ENCODE measurements around the gene SNTG2. TPM values are rescaled to one million over a fixed set of nuclear protein-coding genes. Genes with fewer than 3 reads are reported as not detected.
A peak's percentile ranks its signal among the peaks of the same experiment; 100 is the strongest.

Gene SNTG2
- total RNA-seq, 3 donors from 2014 or later (not counting 1 experiment from before 2014, with no cell fraction given), result not detected

DNA sequence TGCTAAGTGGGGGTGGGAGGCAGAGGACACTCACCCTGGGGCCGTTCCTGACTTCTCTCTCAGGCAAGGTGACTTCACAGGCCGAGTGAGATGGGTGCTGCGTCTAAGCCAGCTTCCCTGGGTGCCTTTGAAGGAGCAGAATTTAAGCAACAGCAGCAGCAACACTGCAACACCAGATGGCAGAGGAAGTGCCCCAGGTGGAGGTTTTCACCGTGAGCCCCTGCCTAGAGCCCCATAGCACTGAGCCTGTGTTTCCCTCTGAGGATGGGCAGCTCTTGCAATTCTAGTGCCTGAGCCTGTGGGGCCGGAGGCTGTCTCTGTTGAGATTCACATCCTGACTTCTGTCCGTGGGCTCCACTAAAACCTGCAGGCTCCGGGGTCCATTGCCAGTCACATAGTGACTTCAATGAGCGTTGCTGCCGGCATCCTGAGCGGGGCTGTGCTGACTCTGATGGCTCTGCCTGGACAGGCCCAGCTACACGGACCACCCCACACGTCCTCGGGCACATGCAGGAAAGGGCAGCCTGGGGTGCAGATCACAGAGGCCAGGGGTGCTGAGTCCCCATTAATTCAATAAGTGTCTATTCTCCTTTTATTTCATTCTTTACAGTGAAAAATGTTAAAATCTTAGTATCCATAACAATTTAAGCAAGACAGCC lies 218.8 kb downstream of the SNTG2 start:
- H3K27ac Mint-ChIP-seq, result no peak overlapping the region
- Histone ChIP-seq H3K4me1 (ENCODE audit: control insufficient read depth, insufficient read depth, low read length) (peaks cover 3% of the 10 kb centered on the region), H3K27ac (ENCODE audit: low read length) (no peak overlapping the region), H3K9me3 (ENCODE audit: control insufficient read depth, insufficient read depth, low read length) (peaks cover 9% of the 10 kb centered on the region), H3K27me3 (ENCODE audit: control insufficient read depth, insufficient read depth, low read length) (no peaks in the 10 kb centered on the region), H3K36me3 (ENCODE audit: control insufficient read depth, insufficient read depth, low read length) (no peaks in the 10 kb centered on the region), H3K4me3 (ENCODE audit: low read length) (no peak overlapping the region)
- H3K36me3 Mint-ChIP-seq, result no peaks in the 10 kb centered on the region
- intact Hi-C loops (cut with micrococcal nuclease), result no loop called here
- TF ChIP-seq, protein P1, sequence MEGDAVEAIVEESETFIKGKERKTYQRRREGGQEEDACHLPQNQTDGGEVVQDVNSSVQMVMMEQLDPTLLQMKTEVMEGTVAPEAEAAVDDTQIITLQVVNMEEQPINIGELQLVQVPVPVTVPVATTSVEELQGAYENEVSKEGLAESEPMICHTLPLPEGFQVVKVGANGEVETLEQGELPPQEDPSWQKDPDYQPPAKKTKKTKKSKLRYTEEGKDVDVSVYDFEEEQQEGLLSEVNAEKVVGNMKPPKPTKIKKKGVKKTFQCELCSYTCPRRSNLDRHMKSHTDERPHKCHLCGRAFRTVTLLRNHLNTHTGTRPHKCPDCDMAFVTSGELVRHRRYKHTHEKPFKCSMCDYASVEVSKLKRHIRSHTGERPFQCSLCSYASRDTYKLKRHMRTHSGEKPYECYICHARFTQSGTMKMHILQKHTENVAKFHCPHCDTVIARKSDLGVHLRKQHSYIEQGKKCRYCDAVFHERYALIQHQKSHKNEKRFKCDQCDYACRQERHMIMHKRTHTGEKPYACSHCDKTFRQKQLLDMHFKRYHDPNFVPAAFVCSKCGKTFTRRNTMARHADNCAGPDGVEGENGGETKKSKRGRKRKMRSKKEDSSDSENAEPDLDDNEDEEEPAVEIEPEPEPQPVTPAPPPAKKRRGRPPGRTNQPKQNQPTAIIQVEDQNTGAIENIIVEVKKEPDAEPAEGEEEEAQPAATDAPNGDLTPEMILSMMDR (IDR thresholded peaks at IDR 0.05), result no peak
- ATAC-seq (no peak), DNase-seq (peak in 1 of 2 donors; percentile 11)
- peaks cover 3 to 15% of the 10 kb centered on the region in 2 donors for H3K27me3 Mint-ChIP-seq (ENCODE audit: low read depth in 2 of 2)
- WGBS (ENCODE audit: insufficient coverage), result 84% methylated on average over 13 of the region's 13 CpGs
- peaks cover 6 to 8% of the 10 kb centered on the region in 2 donors for H3K4me1 Mint-ChIP-seq
- H3K9me3 Mint-ChIP-seq, result no peaks in the 10 kb centered on the region
- H3K4me3 Mint-ChIP-seq, result no peak overlapping the region

DNA sequence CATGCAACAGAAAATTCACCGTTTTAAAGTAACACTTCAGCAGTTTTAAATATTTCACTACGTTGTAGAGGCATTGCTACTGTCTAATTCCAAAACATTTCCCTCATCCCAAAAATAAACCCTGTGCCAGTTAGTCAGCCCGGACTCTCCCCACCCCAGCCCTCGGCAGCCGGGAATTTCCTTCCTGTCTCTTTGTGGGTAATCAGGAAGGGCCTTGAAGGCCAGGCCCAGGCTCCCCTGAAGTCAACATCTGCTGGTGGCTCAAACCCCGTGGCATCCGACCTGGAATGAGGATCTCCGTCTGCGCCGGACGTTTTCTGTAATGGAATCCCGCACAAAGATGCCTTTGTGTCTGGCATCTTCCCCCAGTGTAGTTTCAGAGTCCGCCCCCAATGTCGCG lies 219.6 kb downstream of the SNTG2 start:
- H3K9me3 Mint-ChIP-seq, result no peaks in the 10 kb centered on the region
- 90% methylated on average over 15 of the region's 15 CpGs for WGBS (ENCODE audit: insufficient coverage)
- H3K4me3 Mint-ChIP-seq, result no peak overlapping the region
- DNase-seq (no peak), ATAC-seq (no peak)
- intact Hi-C loops (cut with micrococcal nuclease), result no loop called here
- no peaks in the 10 kb centered on the region for H3K36me3 ChIP-seq (ENCODE audit: control insufficient read depth, insufficient read depth, low read length)
- H3K27me3 ChIP-seq (ENCODE audit: control insufficient read depth, insufficient read depth, low read length), result no peaks in the 10 kb centered on the region
- H3K9me3 ChIP-seq (ENCODE audit: control insufficient read depth, insufficient read depth, low read length), result peaks cover 9% of the 10 kb centered on the region
- H3K27me3 Mint-ChIP-seq (ENCODE audit: low read depth in 2 of 2), result peaks cover 8 to 23% of the 10 kb centered on the region in 2 donors
- H3K27ac ChIP-seq (ENCODE audit: low read length), result no peak overlapping the region
- H3K4me1 Mint-ChIP-seq, result peaks cover 0 to 8% of the 10 kb centered on the region in 2 donors
- TF ChIP-seq, protein P1 (IDR thresholded peaks at IDR 0.05), result no peak
- H3K4me1 ChIP-seq (ENCODE audit: control insufficient read depth, insufficient read depth, low read length), result peaks cover 3% of the 10 kb centered on the region
- H3K27ac Mint-ChIP-seq, result no peak overlapping the region
- no peak overlapping the region for H3K4me3 ChIP-seq (ENCODE audit: low read length)
- H3K36me3 Mint-ChIP-seq, result no peaks in the 10 kb centered on the region

DNA sequence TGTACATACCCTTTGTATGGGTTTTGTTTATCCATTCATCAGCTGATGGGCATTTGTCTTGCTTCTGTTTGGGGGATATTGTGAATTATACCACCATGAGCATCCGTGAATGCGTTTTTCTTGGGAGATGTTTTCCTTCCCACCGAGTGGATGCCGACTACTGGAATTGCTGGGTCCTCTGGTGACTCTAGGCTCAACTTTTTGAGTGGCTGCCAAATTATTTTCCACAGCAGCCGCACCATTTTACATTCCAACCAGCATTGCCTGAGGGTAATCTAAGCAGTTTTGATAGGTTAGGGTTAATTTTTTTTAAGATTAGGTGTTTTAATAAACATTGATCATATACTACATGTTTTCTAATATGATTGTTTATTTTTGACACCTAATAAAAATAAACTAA lies 220.1 kb downstream of the SNTG2 start:
- WGBS (ENCODE audit: insufficient coverage), result 91% methylated on average over 4 of the region's 5 CpGs
- Histone ChIP-seq H3K4me1 (ENCODE audit: control insufficient read depth, insufficient read depth, low read length) (peaks cover 3% of the 10 kb centered on the region), H3K36me3 (ENCODE audit: control insufficient read depth, insufficient read depth, low read length) (no peaks in the 10 kb centered on the region), H3K27me3 (ENCODE audit: control insufficient read depth, insufficient read depth, low read length) (no peaks in the 10 kb centered on the region), H3K4me3 (ENCODE audit: low read length) (no peak overlapping the region), H3K9me3 (ENCODE audit: control insufficient read depth, insufficient read depth, low read length) (peaks cover 9% of the 10 kb centered on the region), H3K27ac (ENCODE audit: low read length) (no peak overlapping the region)
- Mint-ChIP-seq H3K4me1 (peaks cover 0 to 8% of the 10 kb centered on the region in 2 donors), H3K9me3 (no peaks in the 10 kb centered on the region), H3K36me3 (no peaks in the 10 kb centered on the region), H3K27me3 (ENCODE audit: low read depth in 2 of 2) (peaks cover 8 to 25% of the 10 kb centered on the region in 2 donors), H3K4me3 (no peak overlapping the region), H3K27ac (no peak overlapping the region)
- DNase-seq (no peak), ATAC-seq (no peak)
- TF ChIP-seq, protein P1 (IDR thresholded peaks at IDR 0.05), result no peak
- intact Hi-C loops (cut with micrococcal nuclease), result no loop called here

DNA sequence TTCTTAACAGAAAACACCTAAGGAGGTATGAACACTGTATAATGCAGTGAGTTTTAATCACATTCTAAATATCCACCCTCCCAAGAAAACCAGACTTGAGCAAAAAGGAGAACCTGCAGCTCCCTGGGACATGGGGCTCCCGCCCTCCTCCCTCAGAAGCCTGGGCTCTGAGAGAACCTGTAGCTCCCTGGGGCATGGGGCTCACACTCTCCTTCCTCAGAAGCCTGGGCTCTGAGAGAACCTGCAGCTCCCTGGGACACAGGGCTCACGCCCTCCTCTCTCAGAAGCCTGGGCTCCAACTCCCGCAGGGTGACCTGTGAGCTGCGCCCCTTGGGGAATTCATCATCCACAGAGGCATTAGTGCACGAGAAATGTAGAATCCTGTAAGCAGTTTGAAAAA lies 222.9 kb downstream of the SNTG2 start:
- Mint-ChIP-seq H3K4me3 (no peak overlapping the region), H3K36me3 (no peaks in the 10 kb centered on the region), H3K27me3 (ENCODE audit: low read depth in 2 of 2) (peaks cover 8 to 32% of the 10 kb centered on the region in 2 donors), H3K4me1 (no peaks in the 10 kb centered on the region), H3K9me3 (peaks cover 0 to 2% of the 10 kb centered on the region in 2 donors), H3K27ac (no peak overlapping the region)
- TF ChIP-seq, protein P1 (IDR thresholded peaks at IDR 0.05), result no peak
- no peaks in the 10 kb centered on the region for H3K9me3 ChIP-seq (ENCODE audit: control insufficient read depth, insufficient read depth, low read length)
- ATAC-seq (no peak), DNase-seq (no peak)
- intact Hi-C loops (cut with micrococcal nuclease), result no loop called here
- WGBS (ENCODE audit: insufficient coverage), result 70% methylated on average over 4 of the region's 5 CpGs
- no peak overlapping the region for H3K4me3 ChIP-seq (ENCODE audit: low read length)
- peaks cover 4% of the 10 kb centered on the region for H3K27me3 ChIP-seq (ENCODE audit: control insufficient read depth, insufficient read depth, low read length)
- no peaks in the 10 kb centered on the region for H3K4me1 ChIP-seq (ENCODE audit: control insufficient read depth, insufficient read depth, low read length)
- no peak overlapping the region for H3K27ac ChIP-seq (ENCODE audit: low read length)
- no peaks in the 10 kb centered on the region for H3K36me3 ChIP-seq (ENCODE audit: control insufficient read depth, insufficient read depth, low read length)

All from natural killer cell (primary cell).